CD4-positive, alpha-beta T cell treated with Interleukin-17A for 1 hour (primary cell): ENCODE results near the gene EBNA1BP2.
"Not testable (repeated sequence)": the region's sequence is repeated elsewhere in the genome, so short reads cannot be mapped to it uniquely, and the experiment has no call there.

Experiments used
- DNase-seq: peaks from one replicate; pipeline ENCODE4 v3.0.0-alpha.2; 2020

Gene EBNA1BP2

GRCh38 chr1:43171876-43172526 is at the start of gene EBNA1BP2, which contains the start of gene CFAP57:
TSS of gene EBNA1BP2 (minus strand) at chr1:43172290. CDS start at chr1:43172118, 172 bp downstream.
TSS of gene CFAP57 (plus strand) at chr1:43172330. CDS start at chr1:43172754, 424 bp downstream.
- peak; percentile 96 for DNase-seq

- no peak for DNase-seq
Observed at GRCh38 chr1:43221797-43222196, 49.7 kb upstream of the EBNA1BP2 start.

GRCh38 chr1:43220905-43221778 is 49.1 kb upstream of the EBNA1BP2 start:
- no peak for DNase-seq

- DNase-seq = no peak
Observed at GRCh38 chr1:43217747-43218146, 45.7 kb upstream of the EBNA1BP2 start.

- DNase-seq = no peak
Observed at GRCh38 chr1:43214501-43215444, 42.7 kb upstream of the EBNA1BP2 start.

GRCh38 chr1:43208277-43208676 is 36.2 kb upstream of the EBNA1BP2 start:
- DNase-seq = not testable (repeated sequence)

GRCh38 chr1:43207229-43207853 is 35.3 kb upstream of the EBNA1BP2 start:
- no peak for DNase-seq

GRCh38 chr1:43206600-43207228 is 34.6 kb upstream of the EBNA1BP2 start:
- DNase-seq = no peak

GRCh38 chr1:43205671-43206070 is 33.6 kb upstream of the EBNA1BP2 start:
- no peak for DNase-seq

GRCh38 chr1:43204394-43204793 is 32.3 kb upstream of the EBNA1BP2 start:
- no peak for DNase-seq

- DNase-seq = no peak
Observed at GRCh38 chr1:43203859-43204258, 31.8 kb upstream of the EBNA1BP2 start.

- no peak for DNase-seq
Observed at GRCh38 chr1:43199093-43199726, 27.1 kb upstream of the EBNA1BP2 start.

GRCh38 chr1:43197343-43198127 is 25.4 kb upstream of the EBNA1BP2 start:
- no peak for DNase-seq

GRCh38 chr1:43194509-43194908 is 22.4 kb upstream of the EBNA1BP2 start:
- no peak for DNase-seq

GRCh38 chr1:43188106-43188505 is 16.0 kb upstream of the EBNA1BP2 start:
- DNase-seq = no peak

GRCh38 chr1:43184995-43185394 is 12.9 kb upstream of the EBNA1BP2 start:
- DNase-seq = no peak

GRCh38 chr1:43184388-43184787 is 12.3 kb upstream of the EBNA1BP2 start:
- no peak for DNase-seq

- no peak for DNase-seq
Observed at GRCh38 chr1:43177691-43178090, 5.6 kb upstream of the EBNA1BP2 start.

- no peak for DNase-seq
Observed at GRCh38 chr1:43174873-43175272, 2.8 kb upstream of the EBNA1BP2 start.

GRCh38 chr1:43172527-43172972 is 460 bp upstream of the EBNA1BP2 start:
- peak; percentile 92 for DNase-seq
